Pancreas (tissue), 10 donors: Measurements from ENCODE around the gene OR2Z1. TPM values are rescaled to one million over a fixed set of nuclear protein-coding genes. Genes with fewer than 3 reads are reported as not detected.

Experiments used
- ATAC-seq, 4 donors: fragments of 200-7000 bp; cut with Tn5 transposase; one replicate each; pipeline versions ENCODE4 v1.8.0 to v1.9.1; 2020; ENCODE audit warnings: mild to moderate bottlenecking in 4 of 4, moderate library complexity in 4 of 4
- DNase-seq, 6 donors: peaks; one replicate each; pipeline ENCODE4 v3.0.0-alpha.2; 2020
- FAIRE-seq: peaks from 2 replicates; lab custom pipeline; 2012; peaks lifted over from hg19 to GRCh38; lab: Jason Lieb, UNC
- H3K27ac ChIP-seq, 4 donors: fragments of 200-600 bp; sonication (generic); 1 replicate in 3 of 4; 2 replicates in 1 of 4; pipeline versions ENCODE4 v1.5.0 to v1.8.0; 2020
- H3K27me3 ChIP-seq, 4 donors: fragments of 200-600 bp; one replicate each; pipeline ENCODE4 v1.8.0; 2021
- H3K36me3 ChIP-seq, 3 donors: fragments of 200-600 bp; sonication (generic) in 1 of 3; one replicate each; pipeline versions ENCODE4 v1.5.0 to v1.8.0; 2020 to 2021
- H3K4me1 ChIP-seq, 3 donors: fragments of 200-600 bp; one replicate each; pipeline ENCODE4 v1.8.0; 2021
- H3K4me3 ChIP-seq, 4 donors: fragments of 200-600 bp; sonication (generic) in 2 of 4; one replicate each; pipeline versions ENCODE4 v1.5.0 to v1.8.0; 2020 to 2021
- H3K9me3 ChIP-seq, 4 donors: fragments of 200-600 bp; one replicate each; pipeline ENCODE4 v1.8.0; 2021
- WGBS, 2 donors: extraction: QIAGEN DNeasy Blood & Tissue Kit; methylation state at CpG; one replicate each; pipeline ENCODE4 v1.1.7; 2013; 5-methylcytosine and 5-hydroxymethylcytosine counted together
- intact Hi-C, 3 donors: fragments of 100-400 bp; cut with DNase I; formaldehyde crosslinking; loops; one replicate each; pipeline versions ENCODE4 v1.11.1 to v1.14.2; 2022
- polyA plus RNA-seq, 2 donors: library from polyadenylated mRNA; stranded (reverse); fragments of 200-250 nt; gene quantifications; one replicate each; pipeline ENCODE4 v1.2.3, GENCODE V29; 2013
- total RNA-seq, 6 donors: library from RNA; stranded (reverse); fragmentation: NEBNext Ultra II Directional in 4 of 6; extraction: Animal tissue kit (Norgen Biotek cat#: 25700) in 4 of 6; gene quantifications; one replicate each; pipeline versions ENCODE4 v1.2.1 to v1.2.4, GENCODE V29; 2021 to 2023
- TF ChIP-seq, protein P1 (sequence below), 4 donors: fragments of 200-600 bp; sonication (generic) in 3 of 4; IDR thresholded peaks; one replicate each; pipeline versions ENCODE4 v1.5.0 to v1.8.0; 2021; ENCODE audit warnings: antibody characterized with exemption in 4 of 4
- donor health status: healthy with polysubstance abuse.
- donor health status: DM: no; HTN: no; CAD: no; lungs with moderate emphysema.
- donor health status: DM: no; HTN: no; CAD: no.
- donor health status: control.
- donor health status: control.
- donor health status: Bipolar disorder and iron deficiency.
- donor health status: DM: yes; HTN: yes; CAD: no.
- donor health status: DM: no; HTN: no; CAD: no.
- donor health status: DM: no; HTN: no; CAD: no.
- donor health status: DM: yes; HTN: yes; CAD: no.

The OR2Z1 gene
- total RNA-seq (not detected), polyA plus RNA-seq (not detected)

- no peaks in the 10 kb centered on the region for H3K4me1 ChIP-seq
- DNase-seq, result no peak
- H3K9me3 ChIP-seq, result no peaks in the 10 kb centered on the region
- no peak for FAIRE-seq
- ATAC-seq, result no peak
- intact Hi-C loops, result no loop called here
- H3K27ac ChIP-seq, result no peak within 1 kb of the TSS
- WGBS, 2 donors, result 65 to 67% methylated on average over 1 of the region's 1 CpG
- H3K4me3 ChIP-seq, result no peak within 1 kb of the TSS
- no peaks in the 10 kb centered on the region for H3K27me3 ChIP-seq
- TF ChIP-seq, protein P1, sequence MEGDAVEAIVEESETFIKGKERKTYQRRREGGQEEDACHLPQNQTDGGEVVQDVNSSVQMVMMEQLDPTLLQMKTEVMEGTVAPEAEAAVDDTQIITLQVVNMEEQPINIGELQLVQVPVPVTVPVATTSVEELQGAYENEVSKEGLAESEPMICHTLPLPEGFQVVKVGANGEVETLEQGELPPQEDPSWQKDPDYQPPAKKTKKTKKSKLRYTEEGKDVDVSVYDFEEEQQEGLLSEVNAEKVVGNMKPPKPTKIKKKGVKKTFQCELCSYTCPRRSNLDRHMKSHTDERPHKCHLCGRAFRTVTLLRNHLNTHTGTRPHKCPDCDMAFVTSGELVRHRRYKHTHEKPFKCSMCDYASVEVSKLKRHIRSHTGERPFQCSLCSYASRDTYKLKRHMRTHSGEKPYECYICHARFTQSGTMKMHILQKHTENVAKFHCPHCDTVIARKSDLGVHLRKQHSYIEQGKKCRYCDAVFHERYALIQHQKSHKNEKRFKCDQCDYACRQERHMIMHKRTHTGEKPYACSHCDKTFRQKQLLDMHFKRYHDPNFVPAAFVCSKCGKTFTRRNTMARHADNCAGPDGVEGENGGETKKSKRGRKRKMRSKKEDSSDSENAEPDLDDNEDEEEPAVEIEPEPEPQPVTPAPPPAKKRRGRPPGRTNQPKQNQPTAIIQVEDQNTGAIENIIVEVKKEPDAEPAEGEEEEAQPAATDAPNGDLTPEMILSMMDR (IDR thresholded peaks at IDR 0.05), result no peak
- H3K36me3 ChIP-seq, result no peaks in the 10 kb centered on the region
Observed at GRCh38 chr19:8721334-8721733, at the start of gene OR2Z1. Gene OR2Z1 (plus strand): TSS chr19:8721634. CDS start chr19:8731029, 9,395 bp downstream.

- Histone ChIP-seq H3K27me3 (no peaks in the 10 kb centered on the region), H3K9me3 (no peaks in the 10 kb centered on the region), H3K4me1 (no peaks in the 10 kb centered on the region), H3K27ac (no peak overlapping the region), H3K36me3 (no peaks in the 10 kb centered on the region), H3K4me3 (no peak overlapping the region)
- no peak for ATAC-seq
- no peak for FAIRE-seq
- TF ChIP-seq, protein P1 (IDR thresholded peaks at IDR 0.05), result no peak
- 47 to 57% methylated on average over 6 of the region's 6 CpGs for WGBS, 2 donors
- intact Hi-C loops, result no loop called here
- DNase-seq, result no peak
Observed at GRCh38 chr19:8673276-8673891, 48.0 kb upstream of the OR2Z1 start.

DNA sequence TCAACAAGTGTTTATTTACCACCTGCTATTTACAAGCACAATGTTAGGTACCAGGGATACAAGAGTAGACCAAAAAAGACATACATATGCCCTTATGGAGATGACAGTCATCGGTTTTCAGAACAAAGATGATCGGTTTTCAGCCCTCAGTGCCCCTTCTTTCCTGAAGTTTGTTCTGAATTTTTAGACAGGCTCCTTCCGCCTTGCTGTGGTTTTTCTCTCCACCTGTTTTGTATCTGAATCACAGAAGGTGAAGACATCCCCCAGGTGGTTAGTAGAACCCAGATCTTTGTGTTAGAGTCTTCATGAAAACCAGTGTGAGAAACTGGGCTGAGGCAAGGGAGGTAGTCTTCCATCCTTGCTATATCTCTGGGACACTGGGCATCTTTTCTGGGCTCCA lies 46.4 kb upstream of the OR2Z1 start:
- FAIRE-seq (no peak), ATAC-seq (no peak), DNase-seq (no peak)
- H3K27me3 ChIP-seq, result no peaks in the 10 kb centered on the region
- H3K4me1 ChIP-seq, result no peaks in the 10 kb centered on the region
- intact Hi-C loops, result no loop called here
- no peaks in the 10 kb centered on the region for H3K36me3 ChIP-seq
- no peak overlapping the region for H3K4me3 ChIP-seq
- WGBS, 2 donors, result 48 to 57% methylated on average over 3 of the region's 3 CpGs
- no peak overlapping the region for H3K27ac ChIP-seq
- TF ChIP-seq, protein P1 (IDR thresholded peaks at IDR 0.05), result no peak
- H3K9me3 ChIP-seq, result no peaks in the 10 kb centered on the region

- Histone ChIP-seq H3K36me3 (no peaks in the 10 kb centered on the region), H3K4me3 (no peak overlapping the region), H3K4me1 (no peaks in the 10 kb centered on the region), H3K9me3 (no peaks in the 10 kb centered on the region), H3K27ac (no peak overlapping the region), H3K27me3 (no peaks in the 10 kb centered on the region)
- TF ChIP-seq, protein P1 (IDR thresholded peaks at IDR 0.05), result no peak
- DNase-seq (no peak), ATAC-seq (no peak), FAIRE-seq (no peak)
- intact Hi-C loops, result no loop called here
Observed at GRCh38 chr19:8678244-8678807, 43.1 kb upstream of the OR2Z1 start.

DNA sequence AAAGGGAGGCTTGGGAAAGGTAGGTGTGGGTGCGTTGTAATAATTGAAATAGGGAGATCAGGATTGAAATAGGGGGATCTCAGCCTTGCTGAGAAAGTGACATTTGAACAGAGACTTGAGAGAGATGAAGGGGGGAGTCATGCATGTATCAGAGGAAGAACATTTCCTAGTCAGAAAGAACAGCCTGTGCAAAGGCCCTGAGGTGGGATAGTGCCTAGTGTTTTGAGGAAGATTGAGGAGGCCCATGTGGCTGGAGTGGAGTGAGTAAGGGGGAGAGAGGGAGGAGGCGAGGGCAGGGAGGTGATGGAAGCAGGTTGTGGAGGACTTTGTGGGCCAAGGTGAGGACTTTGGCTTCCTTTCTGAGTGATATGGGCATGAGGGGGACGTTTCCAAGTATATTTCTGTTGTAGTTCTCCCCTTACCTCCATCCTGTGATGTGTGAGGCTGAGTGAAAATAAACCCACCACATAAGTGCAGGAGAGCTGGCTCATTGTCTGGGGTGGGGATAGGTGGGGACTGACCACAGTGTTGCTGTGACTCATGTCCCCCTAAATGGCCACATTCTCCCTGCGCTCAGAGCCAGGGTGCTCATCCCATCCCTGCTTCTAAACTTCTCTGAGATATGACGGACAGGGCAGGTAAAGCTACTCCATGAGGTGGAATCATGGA lies 40.6 kb upstream of the OR2Z1 start:
- TF ChIP-seq, protein P1 (IDR thresholded peaks at IDR 0.05), result no peak
- DNase-seq (no peak), FAIRE-seq (no peak), ATAC-seq (no peak)
- H3K9me3 ChIP-seq, result no peaks in the 10 kb centered on the region
- H3K36me3 ChIP-seq, result no peaks in the 10 kb centered on the region
- no peak overlapping the region for H3K4me3 ChIP-seq
- WGBS, 2 donors, result 46 to 57% methylated on average over 5 of the region's 5 CpGs
- intact Hi-C loops, result no loop called here
- no peak overlapping the region for H3K27ac ChIP-seq
- no peaks in the 10 kb centered on the region for H3K4me1 ChIP-seq
- no peaks in the 10 kb centered on the region for H3K27me3 ChIP-seq
